PFSK-1 (cell line): Measurements from ENCODE around the gene OR5H6. TPM values are rescaled to one million over a fixed set of nuclear protein-coding genes. Genes with fewer than 3 reads are reported as not detected.

ENCODE experiments used
- FOXP2 ChIP-seq: optimal IDR thresholded peaks from 2 replicates; pipeline ENCODE3; 2011; ENCODE audit warnings: borderline replicate concordance, control low read depth, inconsistent platforms; ENCODE audit not compliant: insufficient read depth; ENCODE audit errors: extremely low read length, extremely low read depth
- POLR2AphosphoS5 ChIP-seq: IDR thresholded peaks from 2 replicates; pipeline ENCODE4 v1.6.1; 2012; ENCODE audit warnings: low read depth, mild to moderate bottlenecking, control low read depth, low read length, moderate library complexity
- REST ChIP-seq, 2 experiments: IDR thresholded peaks; 2 replicates each; pipeline versions ENCODE4 v1.6.1 to v1.8.0; 2011 to 2012; ENCODE audit warnings: low read depth in 2 of 2, low read length in 2 of 2, control low read depth in 1 of 2, inconsistent platforms in 1 of 2, mild to moderate bottlenecking in 1 of 2, moderate library complexity in 1 of 2; ENCODE audit not compliant: insufficient read depth in 1 of 2
- SIN3A ChIP-seq: IDR thresholded peaks from 2 replicates; pipeline ENCODE4 v1.6.1; 2012; ENCODE audit warnings: mild to moderate bottlenecking, low read length, moderate library complexity, borderline replicate concordance; ENCODE audit not compliant: insufficient read depth
- TAF1 ChIP-seq: IDR thresholded peaks from 2 replicates; pipeline ENCODE4 v1.6.1; 2012; ENCODE audit warnings: low read length, control low read depth, borderline replicate concordance; ENCODE audit not compliant: insufficient read depth
- polyA plus RNA-seq: library from polyadenylated mRNA; unstranded; fragments of >200 nt; gene quantifications from one replicate; pipeline ENCODE4 v1.2.1, GENCODE V29; 2012; ENCODE audit warnings: low read depth, missing spikeins; ENCODE audit not compliant: insufficient read length

Gene OR5H6
- not detected for polyA plus RNA-seq

DNA sequence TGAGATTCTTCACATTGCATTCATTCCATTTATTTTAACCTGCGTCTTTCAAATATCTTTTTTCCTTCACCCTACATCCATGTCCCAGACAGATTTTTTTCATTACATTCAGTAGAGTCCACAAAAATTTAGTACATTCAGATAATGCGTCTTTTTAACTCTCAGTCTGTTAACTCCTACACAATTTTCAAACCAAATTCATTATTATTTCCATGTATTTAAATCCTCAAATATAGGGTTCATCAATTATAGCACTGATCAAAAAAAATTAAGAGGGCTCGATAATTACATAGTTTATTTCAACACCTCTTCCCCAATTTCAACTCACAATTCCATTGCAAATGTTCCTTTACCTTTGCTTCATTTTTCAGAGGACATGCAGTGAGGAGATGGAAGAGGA is at the start of gene OR5H6:
OR5H6 (plus strand) TSS at position 301 of the 400 bp plus-strand sequence; CDS start at position 390, 89 bp downstream.
- TF ChIP-seq TAF1 (no peak), SIN3A (no peak)

- TF ChIP-seq FOXP2, result no peak
- no peak for TF ChIP-seq SIN3A
- TF ChIP-seq TAF1, result no peak
- TF ChIP-seq POLR2AphosphoS5, result no peak
- TF ChIP-seq REST (IDR thresholded peaks at IDR 0.05; ENCODE audit: insufficient read depth in 1 of 2, low read depth in 2 of 2, low read length in 2 of 2), result no peak
Observed at GRCh38 chr3:98215051-98215450, 49.0 kb upstream of the OR5H6 start.

DNA sequence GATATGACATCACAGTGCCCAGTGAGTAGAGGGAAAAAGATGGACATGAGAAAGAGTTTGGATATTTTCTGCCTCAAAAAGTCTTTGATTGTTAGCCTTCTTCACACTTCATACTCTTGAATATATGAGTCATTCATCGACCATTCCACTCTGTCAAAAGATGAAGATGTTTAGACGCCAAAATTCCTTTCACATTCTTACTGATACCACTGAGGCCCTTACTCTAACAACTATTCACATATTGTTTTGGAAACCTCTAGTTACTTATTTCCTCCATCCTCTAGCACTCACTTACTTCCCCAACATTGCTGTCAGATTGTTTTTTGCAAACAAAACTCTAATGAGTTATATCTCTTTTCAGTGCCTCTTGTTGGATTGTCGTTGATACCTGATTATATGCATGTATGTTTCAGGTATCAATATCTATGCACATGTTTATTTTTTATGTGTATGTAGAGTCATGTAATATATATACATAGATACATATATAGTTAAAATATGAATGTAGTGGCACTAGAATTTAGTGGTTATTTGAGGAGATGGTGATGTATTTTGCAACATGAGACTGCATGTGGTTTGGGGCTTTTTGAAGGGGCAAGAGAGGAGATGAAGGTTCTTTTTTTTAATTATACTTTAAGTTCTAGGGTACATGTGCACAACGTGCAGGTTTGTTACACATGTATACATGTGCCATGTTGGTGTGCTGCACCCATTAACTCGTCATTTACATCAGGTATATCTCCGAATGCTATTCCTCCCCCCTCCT is 40.0 kb upstream of the OR5H6 start:
- TF ChIP-seq POLR2AphosphoS5 (no peak), FOXP2 (no peak), REST (IDR thresholded peaks at IDR 0.05; ENCODE audit: insufficient read depth in 1 of 2, low read depth in 2 of 2, low read length in 2 of 2) (no peak), TAF1 (no peak), SIN3A (no peak)

DNA sequence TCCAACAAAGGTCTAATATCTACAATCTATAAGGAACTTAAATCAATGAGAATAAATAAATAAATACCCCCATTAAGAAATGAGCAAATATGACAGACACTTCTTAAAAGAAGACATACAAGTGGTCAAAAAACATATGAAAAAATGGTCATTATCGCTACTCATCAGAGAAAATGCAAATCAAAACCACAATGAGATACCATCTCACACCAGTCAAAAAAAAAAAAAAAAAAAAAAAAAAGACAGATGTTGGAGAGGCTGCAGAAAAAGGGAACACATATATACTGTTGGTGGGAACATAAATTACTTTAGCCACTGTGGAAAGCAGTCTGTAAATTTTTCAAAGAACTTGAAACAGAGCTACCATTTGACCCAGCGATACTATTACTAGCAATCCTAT is 31.6 kb upstream of the OR5H6 start:
- TF ChIP-seq POLR2AphosphoS5 (no peak), FOXP2 (no peak), REST (IDR thresholded peaks at IDR 0.05; ENCODE audit: insufficient read depth in 1 of 2, low read depth in 2 of 2, low read length in 2 of 2) (no peak), SIN3A (no peak)

- TF ChIP-seq FOXP2, result no peak
Observed at GRCh38 chr3:98233468-98233867, 30.6 kb upstream of the OR5H6 start.

- no peak for TF ChIP-seq REST (IDR thresholded peaks at IDR 0.05; ENCODE audit: insufficient read depth in 1 of 2, low read depth in 2 of 2, low read length in 2 of 2)
- no peak for TF ChIP-seq TAF1
- no peak for TF ChIP-seq FOXP2
- TF ChIP-seq POLR2AphosphoS5, result no peak
- no peak for TF ChIP-seq SIN3A
Observed at GRCh38 chr3:98240131-98240530, 23.9 kb upstream of the OR5H6 start.
